ENCODE measurements around the gene CCL19. TPM values are rescaled to one million over a fixed set of nuclear protein-coding genes. Genes with fewer than 3 reads are reported as not detected.

CCL19 gene
- total RNA-seq: not detected

DNA sequence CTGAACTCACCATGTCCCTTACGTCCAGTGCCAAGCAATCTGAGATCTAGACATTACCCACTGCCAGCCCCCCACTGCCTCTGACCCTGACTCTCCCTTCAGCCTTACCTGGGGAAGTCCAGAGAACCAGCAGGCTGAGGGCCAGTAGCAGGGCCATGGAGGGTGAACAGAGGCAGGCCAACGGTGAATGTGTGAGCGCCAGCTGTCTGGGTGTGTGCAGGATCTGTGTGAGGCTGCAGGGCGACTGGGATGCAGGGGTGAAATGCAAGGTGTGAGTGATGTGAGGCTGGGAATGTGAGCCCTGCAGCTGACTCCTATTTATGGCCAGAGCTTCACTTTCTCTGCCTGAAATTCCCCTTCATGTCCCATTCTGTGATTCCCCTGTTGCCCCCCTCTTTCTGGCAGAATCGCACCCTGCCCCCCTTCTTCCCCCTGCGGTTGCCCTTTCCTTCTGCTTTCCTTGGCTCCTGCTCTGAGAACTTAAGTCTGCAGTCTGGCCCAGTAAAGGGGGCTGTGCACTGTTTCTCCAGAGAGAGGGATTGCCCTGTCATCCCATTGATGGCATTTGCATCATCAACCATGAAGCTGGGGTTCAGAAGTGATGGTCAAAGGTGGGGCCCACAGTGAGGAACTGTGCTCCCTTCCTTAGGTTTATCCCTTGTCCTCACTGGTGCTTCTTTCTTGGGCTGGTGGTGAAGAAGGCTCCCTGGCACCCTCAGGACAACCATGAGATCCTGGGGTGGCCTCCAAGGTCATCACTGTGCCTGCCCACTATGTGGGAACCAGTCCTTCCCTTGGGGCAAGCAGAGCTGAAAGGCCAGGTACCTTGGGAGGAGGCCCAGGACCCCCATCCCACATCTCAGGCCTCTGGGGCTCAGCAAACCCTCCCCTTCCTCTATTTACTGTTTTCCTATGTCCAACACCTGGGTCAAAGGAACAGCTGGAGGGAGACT, at the start of gene CCL19:
Gene CCL19 (minus strand): TSS at position 294 of the 953 bp plus-strand sequence. CDS start 137 bp downstream, at position 157.

GRCh38 chr9:34710023-34710422, 18.9 kb upstream of the CCL19 start, which contains the start of gene CCL21:
TSS of gene CCL21 (minus strand) at chr9:34710136. CDS start at chr9:34710066, 70 bp downstream.

GRCh38 chr9:34662526-34663302, 28.4 kb downstream of the CCL19 start, which contains the start of gene CCL27:
TSS of gene CCL27 (minus strand) at chr9:34662657. CDS start at chr9:34662633, 24 bp downstream.

DNA sequence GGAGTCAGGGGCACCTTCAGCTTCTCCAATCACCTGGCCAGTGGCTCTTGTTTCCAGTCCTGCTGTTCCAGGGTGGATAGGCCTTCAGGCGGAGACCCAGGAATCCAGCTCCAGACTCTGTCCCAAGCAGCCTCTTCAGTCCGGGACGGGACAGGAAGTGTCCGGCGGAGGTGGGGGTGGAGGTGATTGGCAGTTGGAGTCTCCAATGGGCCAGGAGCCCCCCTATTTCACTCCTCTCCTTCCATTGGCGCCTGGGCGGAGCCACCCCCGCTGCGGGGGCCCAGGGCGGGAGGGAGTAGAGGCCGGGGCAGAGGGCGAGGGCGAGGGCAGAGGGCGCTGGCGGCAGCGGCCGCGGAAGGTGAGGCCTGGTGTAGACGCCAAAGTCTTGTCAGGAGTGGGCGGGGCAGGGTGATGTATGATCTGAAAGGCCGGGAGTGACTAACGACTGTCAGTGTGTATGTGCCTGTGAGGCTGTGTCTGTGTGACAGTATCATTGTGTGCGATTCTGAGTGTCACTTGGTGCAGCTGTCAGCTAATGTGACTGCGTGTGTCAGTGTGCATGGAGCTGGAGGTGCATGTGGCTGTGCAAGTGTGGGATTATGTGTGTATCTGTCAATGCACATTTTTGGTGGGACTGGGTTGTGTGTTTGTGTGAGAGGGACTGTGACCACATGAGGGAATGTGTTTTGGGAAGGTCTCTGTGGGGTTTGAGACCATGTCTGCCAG, 39.0 kb downstream of the CCL19 start, which contains the start of gene IL11RA:
Gene IL11RA (plus strand): TSS at position 310 of the 726 bp plus-strand sequence. CDS start 3,033 bp downstream, outside the sequence.

GRCh38 chr9:34646211-34647083, 44.6 kb downstream of the CCL19 start, which contains the start of gene GALT:
TSS of gene GALT (plus strand) at chr9:34646675. CDS start at chr9:34646705, 30 bp downstream.

Other genes starting within 250 kb of the CCL19 start
- 13.4 TPM for gene FAM219A, start 232.7 kb downstream of the CCL19 start, total RNA-seq
- gene DNAI1, start 232.5 kb downstream of the CCL19 start, total RNA-seq: 0.27 TPM
- gene ENHO, start 168.3 kb downstream of the CCL19 start, total RNA-seq: 3.4 TPM
- 23.9 TPM for gene CNTFR, start 101.6 kb downstream of the CCL19 start, total RNA-seq
- gene RPP25L, start 79.2 kb downstream of the CCL19 start, total RNA-seq: 13.1 TPM
- 93.5 TPM for gene DCTN3, start 70.8 kb downstream of the CCL19 start, total RNA-seq
- gene ARID3C, start 62.2 kb downstream of the CCL19 start, total RNA-seq: not detected
- gene SIGMAR1, start 53.5 kb downstream of the CCL19 start, total RNA-seq: 45.1 TPM
- 60.7 TPM for gene GALT, start 44.6 kb downstream of the CCL19 start, total RNA-seq
- 84.2 TPM for gene IL11RA, start 39.1 kb downstream of the CCL19 start, total RNA-seq
- not detected for gene CCL27, start 28.6 kb downstream of the CCL19 start, total RNA-seq
- gene CCL21, start 18.9 kb upstream of the CCL19 start, total RNA-seq: 16.9 TPM

Data from camera-type eye (tissue), 1 donor.